Measurements from ENCODE around the gene FLNA. TPM values are rescaled to one million over a fixed set of nuclear protein-coding genes. Genes with fewer than 3 reads are reported as not detected.
"Not testable (repeated sequence)": the region's sequence is repeated elsewhere in the genome, so short reads cannot be mapped to it uniquely, and the experiment has no call there.

The FLNA gene
- total RNA-seq, 1 experiment from 2014 or later, result 920 TPM

- Histone ChIP-seq H3K9me3 (ENCODE audit: control insufficient read depth, insufficient read depth, low read depth, low read length) (no peaks in the 10 kb centered on the region), H3K4me3 (ENCODE audit: low read depth in 2 of 2, low read length in 2 of 2) (no peak overlapping the region), H3K27ac (ENCODE audit: low read length) (no peak overlapping the region), H3K36me3 (ENCODE audit: control insufficient read depth, insufficient read depth, low read length) (no peaks in the 10 kb centered on the region), H3K4me1 (ENCODE audit: control insufficient read depth, insufficient read depth, low read length) (no peaks in the 10 kb centered on the region), H3K27me3 (ENCODE audit: control insufficient read depth, insufficient read depth, low read length) (no peaks in the 10 kb centered on the region)
- ChIA-PET CTCF (no interaction called here), POLR2A (no interaction called here)
- DNase-seq (ENCODE audit: low read depth, low spot score), result no peak
- no TSS peak for BruUV-seq (replicated peaks)
- no peak for ATAC-seq
- TF ChIP-seq TCF7L2 (IDR thresholded peaks at IDR 0.05; ENCODE audit: low read depth, low read length), result no peak
- no peak for TF ChIP-seq REST (IDR thresholded peaks at IDR 0.05; ENCODE audit: insufficient read depth in 1 of 2, low read depth in 2 of 2, low read length in 1 of 2)
- TF ChIP-seq CTCF (IDR thresholded peaks at IDR 0.05), result no peak
- TF ChIP-seq POLR2AphosphoS5 (IDR thresholded peaks at IDR 0.05; ENCODE audit: low read depth, low read length), result no peak
- no peak for TF ChIP-seq SIN3A (IDR thresholded peaks at IDR 0.05; ENCODE audit: borderline replicate concordance, insufficient read depth, low read depth, low read length)
- in situ Hi-C loops (cut with HindIII; ENCODE audit: low pct_unique_long_range_greater_than_20kb, low sequenced_read_pairs) (no loop called here), intact Hi-C loops (cut with micrococcal nuclease; ENCODE audit: unreplicated experiment) (no loop called here)
These were observed 71.0 kb downstream of the FLNA start for GRCh38 chrX:154303476-154303875.

- BruUV-seq (replicated peaks); H3K9me3 ChIP-seq (ENCODE audit: control insufficient read depth, insufficient read depth, low read depth, low read length); H3K27me3 ChIP-seq (ENCODE audit: control insufficient read depth, insufficient read depth, low read length); in situ Hi-C loops (cut with HindIII; ENCODE audit: low pct_unique_long_range_greater_than_20kb, low sequenced_read_pairs); H3K36me3 ChIP-seq (ENCODE audit: control insufficient read depth, insufficient read depth, low read length); H3K27ac ChIP-seq (ENCODE audit: low read length); ATAC-seq; intact Hi-C loops (cut with micrococcal nuclease; ENCODE audit: unreplicated experiment); H3K4me3 ChIP-seq (ENCODE audit: low read depth in 2 of 2, low read length in 2 of 2); DNase-seq (ENCODE audit: low read depth, low spot score); CTCF ChIA-PET; H3K4me1 ChIP-seq (ENCODE audit: control insufficient read depth, insufficient read depth, low read length): not testable (repeated sequence)
- POLR2A ChIA-PET, result interaction anchor here (0.6 kb wide), 1 partner anchor 8 kb away, joined by 6 read pairs; no protein-coding TSS in a partner anchor
These were observed 71.4 kb downstream of the FLNA start for GRCh38 chrX:154302998-154303397.

- H3K4me3 ChIP-seq (ENCODE audit: low read depth in 2 of 2, low read length in 2 of 2), result no peak overlapping the region
- BruUV-seq (replicated peaks), result no TSS peak
- intact Hi-C loops (cut with micrococcal nuclease; ENCODE audit: unreplicated experiment) (no loop called here), in situ Hi-C loops (cut with HindIII; ENCODE audit: low pct_unique_long_range_greater_than_20kb, low sequenced_read_pairs) (no loop called here)
- no peaks in the 10 kb centered on the region for H3K4me1 ChIP-seq (ENCODE audit: control insufficient read depth, insufficient read depth, low read length)
- ChIA-PET POLR2A (no interaction called here), CTCF (no interaction called here)
- H3K9me3 ChIP-seq (ENCODE audit: control insufficient read depth, insufficient read depth, low read depth, low read length), result no peaks in the 10 kb centered on the region
- DNase-seq (ENCODE audit: low read depth, low spot score) (no peak), ATAC-seq (no peak)
- no peaks in the 10 kb centered on the region for H3K36me3 ChIP-seq (ENCODE audit: control insufficient read depth, insufficient read depth, low read length)
- no peak overlapping the region for H3K27ac ChIP-seq (ENCODE audit: low read length)
- no peaks in the 10 kb centered on the region for H3K27me3 ChIP-seq (ENCODE audit: control insufficient read depth, insufficient read depth, low read length)
- no peak for TF ChIP-seq TCF7L2 (IDR thresholded peaks at IDR 0.05; ENCODE audit: low read depth, low read length)
- TF ChIP-seq CTCF (IDR thresholded peaks at IDR 0.05), result no peak
- TF ChIP-seq SIN3A (IDR thresholded peaks at IDR 0.05; ENCODE audit: borderline replicate concordance, insufficient read depth, low read depth, low read length), result no peak
- TF ChIP-seq REST (IDR thresholded peaks at IDR 0.05; ENCODE audit: insufficient read depth in 1 of 2, low read depth in 2 of 2, low read length in 1 of 2), result no peak
- TF ChIP-seq POLR2AphosphoS5 (IDR thresholded peaks at IDR 0.05; ENCODE audit: low read depth, low read length), result no peak
These were observed 73.6 kb downstream of the FLNA start for GRCh38 chrX:154300816-154301215.
